ENCODE data around the gene ZNF593. TPM values are rescaled to one million over a fixed set of nuclear protein-coding genes. Genes with fewer than 3 reads are reported as not detected.

ZNF593 gene
- total RNA-seq, 3 donors from 2014 or later (not counting 1 experiment from before 2014, with no cell fraction given) = 8.6 to 17.8 (median 15.6) TPM

DNA sequence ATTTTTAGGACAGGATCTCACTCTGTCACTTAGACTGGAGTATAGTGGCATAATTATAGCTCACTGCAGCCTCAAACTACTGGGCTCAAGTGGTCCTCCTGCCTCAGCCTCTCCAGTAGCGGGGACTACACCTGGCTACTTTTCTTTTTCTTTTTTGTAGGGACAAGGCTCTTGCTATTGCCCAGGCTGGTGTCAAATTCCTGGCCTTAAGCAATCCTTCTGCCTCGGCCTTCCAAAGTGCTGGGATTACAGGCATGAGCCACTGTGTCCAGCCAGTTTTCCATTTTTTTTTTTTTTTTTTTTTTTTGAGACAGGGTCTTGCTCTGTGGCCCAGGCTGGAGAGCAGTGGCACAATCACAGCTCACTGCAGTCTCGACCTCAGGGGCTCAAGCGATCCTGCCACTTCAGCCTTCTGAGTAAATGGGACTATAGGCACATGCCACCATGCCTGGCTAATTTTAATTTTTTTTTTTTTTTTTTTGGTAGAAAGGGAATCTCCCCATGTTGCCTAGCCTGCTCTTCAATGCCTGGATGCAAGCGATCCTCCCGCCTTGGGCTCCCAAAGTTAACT is 43.7 kb downstream of the ZNF593 start:
- H3K4me1 Mint-ChIP-seq = no peaks in the 10 kb centered on the region
- TF ChIP-seq, protein P1, sequence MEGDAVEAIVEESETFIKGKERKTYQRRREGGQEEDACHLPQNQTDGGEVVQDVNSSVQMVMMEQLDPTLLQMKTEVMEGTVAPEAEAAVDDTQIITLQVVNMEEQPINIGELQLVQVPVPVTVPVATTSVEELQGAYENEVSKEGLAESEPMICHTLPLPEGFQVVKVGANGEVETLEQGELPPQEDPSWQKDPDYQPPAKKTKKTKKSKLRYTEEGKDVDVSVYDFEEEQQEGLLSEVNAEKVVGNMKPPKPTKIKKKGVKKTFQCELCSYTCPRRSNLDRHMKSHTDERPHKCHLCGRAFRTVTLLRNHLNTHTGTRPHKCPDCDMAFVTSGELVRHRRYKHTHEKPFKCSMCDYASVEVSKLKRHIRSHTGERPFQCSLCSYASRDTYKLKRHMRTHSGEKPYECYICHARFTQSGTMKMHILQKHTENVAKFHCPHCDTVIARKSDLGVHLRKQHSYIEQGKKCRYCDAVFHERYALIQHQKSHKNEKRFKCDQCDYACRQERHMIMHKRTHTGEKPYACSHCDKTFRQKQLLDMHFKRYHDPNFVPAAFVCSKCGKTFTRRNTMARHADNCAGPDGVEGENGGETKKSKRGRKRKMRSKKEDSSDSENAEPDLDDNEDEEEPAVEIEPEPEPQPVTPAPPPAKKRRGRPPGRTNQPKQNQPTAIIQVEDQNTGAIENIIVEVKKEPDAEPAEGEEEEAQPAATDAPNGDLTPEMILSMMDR (IDR thresholded peaks at IDR 0.05) = no peak
- Histone ChIP-seq H3K36me3 (ENCODE audit: control insufficient read depth, insufficient read depth, low read length) (no peaks in the 10 kb centered on the region), H3K9me3 (ENCODE audit: control insufficient read depth, insufficient read depth, low read length) (no peaks in the 10 kb centered on the region), H3K4me3 (ENCODE audit: low read length) (no peak overlapping the region), H3K4me1 (ENCODE audit: control insufficient read depth, insufficient read depth, low read length) (no peaks in the 10 kb centered on the region), H3K27me3 (ENCODE audit: control insufficient read depth, insufficient read depth, low read length) (no peaks in the 10 kb centered on the region), H3K27ac (ENCODE audit: low read length) (no peak overlapping the region)
- H3K4me3 Mint-ChIP-seq = no peak overlapping the region
- intact Hi-C loops (cut with micrococcal nuclease) = no loop called here
- DNase-seq (no peak), ATAC-seq (no peak)
- H3K36me3 Mint-ChIP-seq = no peaks in the 10 kb centered on the region
- H3K27ac Mint-ChIP-seq = no peak overlapping the region
- peaks cover 7 to 13% of the 10 kb centered on the region in 2 donors for H3K27me3 Mint-ChIP-seq (ENCODE audit: low read depth in 2 of 2)
- no peaks in the 10 kb centered on the region for H3K9me3 Mint-ChIP-seq
- whole genome bisulfite sequencing (ENCODE audit: insufficient coverage) = 92% methylated on average over 6 of the region's 6 CpGs

DNA sequence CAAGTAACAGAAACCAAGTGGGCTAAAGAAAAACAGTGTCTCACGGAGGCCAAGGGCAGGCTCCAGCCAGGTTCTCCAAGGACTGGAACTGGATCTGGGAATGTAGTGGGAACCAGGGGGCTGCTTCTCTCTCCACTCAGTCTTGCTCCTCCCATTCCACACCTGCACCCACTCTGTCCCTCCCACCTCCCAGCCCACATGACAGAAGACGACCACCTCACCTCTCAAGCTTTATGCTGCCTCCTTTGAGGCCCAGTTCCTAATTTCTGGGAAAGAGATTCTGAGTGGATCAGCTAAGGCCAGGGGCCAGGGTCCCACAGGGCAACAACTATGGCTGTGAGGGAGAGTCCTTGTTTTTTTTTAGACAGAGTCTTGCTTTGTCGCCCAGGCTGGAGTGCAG is 45.5 kb downstream of the ZNF593 start:
- H3K27ac ChIP-seq (ENCODE audit: low read length) = no peak overlapping the region
- Mint-ChIP-seq H3K9me3 (no peaks in the 10 kb centered on the region), H3K27ac (no peak overlapping the region), H3K36me3 (no peaks in the 10 kb centered on the region), H3K4me3 (no peak overlapping the region), H3K27me3 (ENCODE audit: low read depth in 2 of 2) (peaks cover 0 to 5% of the 10 kb centered on the region in 2 donors), H3K4me1 (no peaks in the 10 kb centered on the region)
- no peaks in the 10 kb centered on the region for H3K27me3 ChIP-seq (ENCODE audit: control insufficient read depth, insufficient read depth, low read length)
- intact Hi-C loops (cut with micrococcal nuclease) = no loop called here
- ATAC-seq (no peak), DNase-seq (no peak)
- no peak overlapping the region for H3K4me3 ChIP-seq (ENCODE audit: low read length)
- H3K4me1 ChIP-seq (ENCODE audit: control insufficient read depth, insufficient read depth, low read length) = no peaks in the 10 kb centered on the region
- H3K36me3 ChIP-seq (ENCODE audit: control insufficient read depth, insufficient read depth, low read length) = no peaks in the 10 kb centered on the region
- WGBS (ENCODE audit: insufficient coverage) = 52% methylated on average over 3 of the region's 3 CpGs
- H3K9me3 ChIP-seq (ENCODE audit: control insufficient read depth, insufficient read depth, low read length) = no peaks in the 10 kb centered on the region
- TF ChIP-seq, protein P1 (IDR thresholded peaks at IDR 0.05) = no peak

- Mint-ChIP-seq H3K36me3 (no peaks in the 10 kb centered on the region), H3K27ac (no peak overlapping the region), H3K4me3 (no peak overlapping the region), H3K27me3 (ENCODE audit: low read depth in 2 of 2) (peaks cover 0 to 2% of the 10 kb centered on the region in 2 donors), H3K4me1 (no peaks in the 10 kb centered on the region), H3K9me3 (no peaks in the 10 kb centered on the region)
- DNase-seq = no peak
- intact Hi-C loops (cut with micrococcal nuclease) = no loop called here
- TF ChIP-seq, protein P1 (IDR thresholded peaks at IDR 0.05) = no peak
- 86% methylated on average over 11 of the region's 11 CpGs for WGBS (ENCODE audit: insufficient coverage)
- Histone ChIP-seq H3K27me3 (ENCODE audit: control insufficient read depth, insufficient read depth, low read length) (no peaks in the 10 kb centered on the region), H3K9me3 (ENCODE audit: control insufficient read depth, insufficient read depth, low read length) (no peaks in the 10 kb centered on the region), H3K27ac (ENCODE audit: low read length) (no peak overlapping the region), H3K4me3 (ENCODE audit: low read length) (no peak overlapping the region), H3K36me3 (ENCODE audit: control insufficient read depth, insufficient read depth, low read length) (no peaks in the 10 kb centered on the region), H3K4me1 (ENCODE audit: control insufficient read depth, insufficient read depth, low read length) (no peaks in the 10 kb centered on the region)
- no peak for ATAC-seq
These were observed 49.3 kb downstream of the ZNF593 start for GRCh38 chr1:26218906-26219494.

Other genes with a start within 250 kb of the ZNF593 start
- 10 to 100 TPM; 39.0 to 95.1 (median 68.6) TPM for gene PAFAH2, start 171.8 kb upstream of the ZNF593 start, total RNA-seq
- gene EXTL1, start 148.1 kb upstream of the ZNF593 start, total RNA-seq = not detected
- not detected for gene SLC30A2, start 123.8 kb upstream of the ZNF593 start, total RNA-seq
- not detected for gene TRIM63, start 102.3 kb upstream of the ZNF593 start, total RNA-seq
- gene PDIK1L, start 58.1 kb upstream of the ZNF593 start, total RNA-seq = 1 to 10 TPM; 3.1 to 8.2 (median 8.1) TPM
- not detected for gene FAM110D, start 10.8 kb upstream of the ZNF593 start, total RNA-seq
- not detected for gene C1orf232, start 945 bp upstream of the ZNF593 start, total RNA-seq
- not detected for gene ZNF593OS, start 1.9 kb downstream of the ZNF593 start, total RNA-seq
- gene CNKSR1, start 7.6 kb downstream of the ZNF593 start, total RNA-seq = 1 to 10 TPM in 2 of 3 donors, under 1 TPM in 1; 0.89 to 1.9 (median 1.0) TPM
- gene CATSPER4, start 20.7 kb downstream of the ZNF593 start, total RNA-seq = not detected
- gene CEP85, start 64.3 kb downstream of the ZNF593 start, total RNA-seq = 10 to 100 TPM; 13.0 to 20.4 (median 18.0) TPM
- 100 to 1,000 TPM; 396 to 488 (median 437) TPM for gene SH3BGRL3, start 110.2 kb downstream of the ZNF593 start, total RNA-seq
- 10 to 100 TPM; 22.7 to 32.0 (median 31.7) TPM for gene UBXN11, start 136.7 kb downstream of the ZNF593 start, total RNA-seq
- 100 to 1,000 TPM; 454 to 485 (median 482) TPM for gene CD52, start 148.1 kb downstream of the ZNF593 start, total RNA-seq
- 1 to 10 TPM; 2.5 to 5.8 (median 3.2) TPM for gene CRYBG2, start 184.2 kb downstream of the ZNF593 start, total RNA-seq
- gene ZNF683, start 202.8 kb downstream of the ZNF593 start, total RNA-seq = 10 to 100 TPM in 2 of 3 donors, 1 to 10 TPM in 1; 9.6 to 38.2 (median 19.7) TPM
- gene LIN28A, start 240.9 kb downstream of the ZNF593 start, total RNA-seq = not detected

Measured in natural killer cell (primary cell).